ENCODE data around the gene CEMP1.

Gene CEMP1

GRCh38 chr16:2518823-2519710 is 12.1 kb downstream of the CEMP1 start:
- DNase-seq, result no peak

DNA sequence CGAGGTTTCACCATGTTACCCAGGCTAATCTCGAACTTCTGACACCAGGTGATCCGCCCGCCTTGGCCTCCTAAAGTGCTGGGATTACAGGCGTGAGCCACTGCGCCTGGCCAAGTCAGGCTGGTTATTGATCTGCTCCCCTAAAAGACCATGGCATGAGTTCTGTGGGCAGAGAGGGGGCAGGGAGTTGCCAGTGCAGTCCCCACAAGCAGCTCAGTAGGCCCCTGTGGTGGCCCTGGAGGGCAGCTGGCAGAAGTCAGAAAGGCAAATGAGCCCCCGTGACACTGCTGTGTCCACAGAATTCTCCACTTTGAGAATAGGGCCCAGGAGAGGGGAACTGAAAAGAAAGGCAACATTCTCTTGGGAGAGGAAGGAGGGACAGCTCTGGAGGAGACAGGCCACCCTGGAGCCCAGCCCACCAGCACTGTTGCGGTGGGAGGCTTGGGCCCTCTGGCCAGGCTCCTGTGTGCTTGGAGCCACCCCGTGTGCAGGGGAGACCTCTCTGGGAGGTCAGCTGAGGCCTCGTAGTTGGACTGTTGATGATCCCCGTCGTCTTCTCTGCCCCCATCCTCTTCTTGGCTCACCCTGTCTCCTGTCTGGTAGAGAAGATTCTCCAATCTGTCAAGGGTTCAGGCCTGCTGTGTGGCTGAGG is 13.1 kb downstream of the CEMP1 start:
- no peak for DNase-seq

DNA sequence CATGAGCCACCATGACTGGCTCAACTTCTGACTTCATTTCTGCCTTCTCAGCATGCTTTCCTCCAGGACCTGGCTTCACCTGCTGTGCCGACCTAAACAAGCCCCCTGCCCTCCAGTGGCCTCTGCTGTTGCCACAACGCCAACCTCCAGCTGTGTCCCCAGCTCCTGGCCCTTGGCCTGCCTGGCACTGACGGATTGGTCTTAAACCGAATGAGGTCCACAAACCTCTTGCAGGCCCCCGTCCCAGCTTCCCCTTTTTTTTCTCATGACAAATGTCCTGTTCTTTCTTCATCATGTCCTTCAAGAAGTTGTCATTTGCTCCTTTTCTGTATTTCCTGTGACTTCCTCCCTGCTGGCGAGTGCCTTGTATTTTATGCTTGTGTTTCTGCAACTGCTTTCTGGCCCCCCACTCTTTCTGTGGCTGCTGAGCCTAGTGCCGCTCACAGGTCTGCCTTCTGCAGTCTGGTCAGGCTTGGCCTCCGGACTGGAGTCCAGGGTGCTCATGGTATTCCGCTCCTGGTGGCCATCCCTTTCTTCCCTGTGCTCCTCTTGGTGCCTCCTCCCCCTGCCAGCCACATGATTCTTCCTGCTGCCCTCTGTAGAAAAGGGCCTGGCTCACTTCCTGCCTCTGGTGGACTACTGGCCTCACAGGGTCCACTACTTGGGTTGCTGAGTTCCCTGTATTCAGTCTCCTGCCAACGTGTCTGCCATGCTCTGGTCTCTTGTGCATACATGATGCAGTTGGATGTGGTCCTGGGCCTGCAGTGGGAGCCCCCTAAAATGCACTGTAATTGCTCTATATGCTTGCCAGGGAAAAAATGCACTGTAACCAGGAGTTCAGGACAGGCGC is 14.6 kb downstream of the CEMP1 start:
- DNase-seq, result no peak

- no peak for DNase-seq
These were observed 15.9 kb downstream of the CEMP1 start for GRCh38 chr16:2515180-2515851.

DNA sequence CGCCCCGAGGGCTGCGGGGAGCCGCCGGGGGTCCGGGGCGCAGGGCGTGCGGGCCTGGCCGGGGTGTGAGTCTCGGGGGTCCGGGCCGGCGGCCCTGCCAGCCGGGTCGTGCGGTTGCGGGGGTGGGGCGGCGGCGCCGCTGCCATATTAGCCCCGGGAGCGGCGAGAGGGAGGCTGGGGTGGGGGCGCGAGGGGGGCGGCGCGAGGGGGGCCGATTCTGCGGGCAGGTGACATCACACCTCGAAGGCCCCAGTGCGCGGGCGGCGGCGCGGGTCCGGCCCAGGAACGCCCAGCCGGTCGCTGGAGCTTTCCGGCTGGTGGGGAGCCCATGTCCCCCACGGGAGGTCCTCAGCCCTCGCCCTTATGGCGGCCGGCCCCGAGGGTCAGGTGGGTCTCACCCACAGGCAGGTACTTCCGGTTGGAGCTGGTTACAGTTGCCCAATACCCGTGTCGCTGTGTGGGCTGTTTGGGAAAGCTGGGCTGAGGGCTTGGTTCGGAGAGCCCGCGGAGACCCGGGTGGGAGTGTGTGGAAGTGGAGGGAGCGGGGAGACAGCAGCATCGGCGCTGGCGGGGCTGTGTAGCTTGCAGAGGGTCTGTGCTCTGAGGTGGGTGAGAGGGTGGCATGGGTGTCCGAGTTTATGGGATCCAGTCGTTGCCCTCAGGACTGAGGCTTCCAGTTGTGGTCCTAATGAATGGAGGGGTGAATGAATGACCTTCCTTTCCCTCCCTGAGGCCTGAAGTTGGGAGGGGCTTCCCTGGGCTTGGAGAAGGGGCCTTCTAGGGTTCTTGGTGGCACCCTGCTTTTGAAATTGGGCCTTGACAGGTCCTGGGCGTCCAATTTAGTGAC is 16.7 kb downstream of the CEMP1 start:
- peak; percentile 56 for DNase-seq

DNA sequence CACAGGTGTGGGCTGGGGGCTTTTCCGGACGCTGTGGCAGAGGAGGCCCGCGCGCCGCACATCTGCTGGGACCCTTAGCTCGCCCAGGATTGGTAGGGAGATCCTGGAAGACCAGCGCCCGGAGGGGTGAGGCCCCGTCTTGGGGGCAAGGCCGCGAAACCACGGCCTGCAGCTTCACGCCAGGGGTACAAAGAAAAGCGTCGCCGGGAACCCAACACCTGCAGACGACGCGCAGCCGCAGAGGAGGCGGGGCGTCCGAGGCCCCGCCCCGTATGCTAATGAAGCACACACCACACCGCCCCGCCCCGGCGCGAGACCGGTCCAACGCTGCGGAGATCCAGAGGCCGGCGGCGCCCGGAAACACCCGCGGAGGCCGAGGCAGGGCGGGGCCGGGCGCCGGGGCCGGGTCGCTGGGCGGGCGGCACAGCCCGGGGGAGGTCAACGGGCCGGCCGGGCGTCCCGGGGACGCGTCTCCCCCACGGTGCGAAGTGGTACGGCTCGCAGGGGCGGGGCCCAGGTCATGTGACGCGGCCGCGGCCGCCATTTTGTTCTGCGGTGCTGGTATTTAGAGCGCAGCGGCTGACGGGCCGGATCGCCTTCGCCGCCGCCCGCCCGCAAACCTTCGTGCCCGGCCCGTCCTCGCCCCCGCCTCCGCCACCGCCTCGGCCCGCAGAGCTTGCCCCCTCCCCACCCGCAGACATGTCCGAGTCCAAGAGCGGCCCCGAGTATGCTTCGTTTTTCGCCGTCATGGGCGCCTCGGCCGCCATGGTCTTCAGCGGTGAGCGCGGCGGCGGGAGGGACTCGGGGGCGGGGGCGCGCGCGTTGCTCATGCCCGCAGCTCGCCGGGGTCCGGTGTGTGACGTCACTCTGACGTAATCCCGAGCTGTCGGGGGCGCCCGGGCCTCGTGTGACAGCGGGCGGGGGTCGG is 17.5 kb downstream of the CEMP1 start, which contains the start of gene ATP6V0C:
Gene ATP6V0C, plus strand, starts transcription at position 548 of the 928 bp plus-strand sequence. Its CDS starts 152 bp downstream, at position 700.
- DNase-seq, result peak; percentile 97

DNA sequence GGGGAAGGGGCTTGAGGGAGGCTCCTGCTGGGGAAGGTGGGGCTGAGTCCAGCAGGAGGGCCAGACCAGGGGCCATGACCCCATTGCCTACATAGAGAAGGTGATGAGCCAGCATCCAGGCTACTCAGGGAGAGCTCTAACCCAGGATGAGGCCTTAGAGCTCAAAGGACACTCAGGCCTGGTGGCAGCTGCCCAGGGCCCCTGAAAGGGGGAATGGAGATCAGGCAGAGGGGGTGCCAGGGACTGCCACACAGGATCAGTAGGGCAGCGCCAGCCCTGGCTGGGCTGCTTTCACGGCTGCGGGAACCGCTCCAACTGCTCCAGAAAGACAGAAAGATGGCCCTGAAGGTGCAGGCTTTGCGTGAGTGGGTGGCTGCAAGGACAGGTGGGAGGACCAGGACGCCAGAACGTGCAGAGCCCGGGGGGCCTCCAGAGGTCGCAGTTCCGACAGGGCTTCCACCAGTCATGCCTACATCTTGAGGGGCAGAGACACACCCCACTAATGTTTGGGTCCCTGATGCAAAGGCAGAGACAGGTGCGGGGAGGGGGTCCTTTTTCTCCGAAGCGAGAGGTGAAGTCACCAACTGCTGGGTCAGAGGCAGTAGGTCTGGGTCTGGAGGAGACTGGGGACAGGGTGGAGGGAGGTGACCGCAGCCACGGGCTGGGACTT is 18.3 kb downstream of the CEMP1 start:
- peak; percentile 63 for DNase-seq

DNA sequence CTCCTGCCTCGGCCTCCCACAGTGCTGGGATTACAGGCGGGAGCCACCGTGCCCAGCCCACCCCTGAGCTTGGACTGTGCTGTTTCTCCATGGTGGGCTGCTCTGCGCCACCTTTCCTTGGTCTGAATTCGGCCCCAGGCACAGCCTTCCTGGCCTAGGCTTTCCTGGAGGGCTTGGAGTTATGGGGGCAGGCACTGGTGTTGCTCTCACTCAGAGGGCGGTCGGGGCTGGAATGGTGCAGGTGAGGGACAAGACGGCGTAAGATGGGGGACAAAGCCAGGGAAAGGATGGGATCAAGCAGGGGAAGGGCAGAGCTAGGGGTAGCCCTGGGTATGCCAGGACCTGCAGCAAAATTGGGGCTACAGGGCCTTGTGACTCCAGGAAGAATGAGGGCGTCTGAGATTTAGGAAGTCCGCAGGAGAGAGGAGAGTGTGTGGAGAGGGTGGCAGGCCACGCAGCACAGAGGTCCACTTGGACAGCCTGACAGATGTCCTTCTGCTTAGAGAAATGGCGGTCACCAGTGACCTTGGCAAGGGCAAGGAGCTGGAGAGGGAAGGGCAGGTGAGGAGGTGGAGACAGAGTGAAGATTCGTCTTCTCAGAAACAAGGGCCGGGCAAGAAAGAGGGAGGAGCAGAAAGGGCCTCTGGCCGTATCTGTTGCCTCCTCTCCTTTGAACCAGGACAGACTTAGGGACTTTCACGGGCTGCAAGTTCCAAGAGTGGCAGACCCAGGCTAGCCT is 19.0 kb downstream of the CEMP1 start:
- DNase-seq, result no peak

GRCh38 chr16:2511128-2511800 is 19.9 kb downstream of the CEMP1 start:
- DNase-seq, result peak; percentile 19

DNA sequence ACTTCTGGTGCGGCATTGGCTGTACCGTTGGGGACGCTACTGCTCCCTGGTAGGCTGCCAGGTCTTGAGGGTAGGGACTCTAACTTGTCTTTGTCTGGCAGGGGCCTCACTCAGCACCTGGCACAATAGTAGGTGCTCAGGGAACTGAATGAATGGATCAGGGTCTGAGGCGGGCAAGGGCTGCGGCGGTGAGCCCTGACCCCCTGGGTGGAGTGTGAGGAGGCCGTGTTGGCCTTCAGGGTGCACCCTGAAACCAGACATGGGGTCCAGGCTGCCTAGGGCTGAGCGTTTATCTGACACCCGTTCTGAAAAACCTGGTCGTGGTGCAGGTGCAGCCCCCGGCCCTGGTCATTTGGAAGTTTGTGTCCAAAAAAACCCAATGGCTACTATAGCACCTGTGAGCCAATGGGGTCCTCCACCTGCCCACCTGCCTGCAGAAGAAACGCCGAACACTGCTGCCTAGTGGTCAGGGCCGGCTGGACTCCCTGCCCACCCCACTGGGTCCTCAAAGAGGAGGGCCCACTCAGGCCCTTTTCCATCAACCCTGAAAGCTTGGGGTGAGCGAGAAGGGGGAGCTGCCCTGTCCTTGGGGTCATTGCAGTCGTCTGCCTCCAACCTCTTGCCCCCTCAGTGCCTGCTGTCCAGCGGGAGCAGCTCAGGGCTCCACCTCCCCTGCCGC is 22.3 kb downstream of the CEMP1 start:
- DNase-seq, result no peak

DNA sequence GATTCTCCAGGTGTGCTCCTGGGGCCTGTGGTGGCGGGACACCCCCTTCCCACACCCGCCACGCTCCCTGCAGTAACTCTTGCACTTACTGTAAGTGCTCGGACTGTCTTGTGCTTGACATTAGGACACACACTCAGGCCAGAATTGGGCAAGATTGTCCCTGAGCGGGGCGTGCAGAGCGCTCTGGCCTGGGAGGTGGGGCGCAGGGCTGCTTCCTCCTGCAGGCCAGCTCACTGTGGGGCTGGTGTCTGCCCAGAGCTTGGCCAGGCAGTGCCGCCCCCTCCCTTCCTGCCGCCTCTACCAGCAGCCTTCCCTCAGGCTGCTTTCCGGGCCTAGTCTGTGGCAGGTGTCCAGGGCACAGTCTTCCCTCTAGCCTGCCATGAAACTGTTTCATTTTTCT is 23.5 kb downstream of the CEMP1 start:
- DNase-seq, result no peak

DNA sequence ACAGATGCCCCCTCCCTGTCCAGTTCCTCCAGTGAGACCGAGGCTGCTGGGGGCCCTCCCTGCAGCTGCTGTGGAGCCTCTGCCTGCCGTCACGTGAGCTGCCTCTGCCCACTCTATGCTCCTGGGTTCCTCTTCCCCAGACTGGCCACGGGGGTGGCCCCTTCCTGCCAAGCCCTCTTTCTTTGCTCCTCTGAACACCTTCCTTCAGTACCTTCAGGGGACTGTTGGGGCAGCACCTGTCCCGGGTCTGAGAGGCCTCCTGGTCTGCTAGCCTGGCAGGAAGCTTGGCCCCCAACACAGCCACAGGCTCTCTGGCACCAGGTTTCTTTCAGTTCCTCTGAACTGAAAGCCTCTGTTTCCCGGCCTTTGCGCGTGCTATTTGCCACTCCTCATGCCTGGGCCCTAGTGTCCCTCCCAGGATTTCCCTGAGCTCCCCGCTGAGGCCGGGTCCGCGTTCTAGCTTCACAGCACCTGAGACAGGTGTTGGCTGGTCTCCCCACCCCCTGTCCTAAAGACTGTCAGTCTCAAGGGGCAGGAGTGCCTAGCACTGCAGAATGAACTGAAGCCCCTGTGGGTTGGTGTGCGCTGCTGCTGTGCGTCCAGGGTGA is 24.1 kb downstream of the CEMP1 start:
- no peak for DNase-seq

GRCh38 chr16:2505695-2506094 is 25.5 kb downstream of the CEMP1 start:
- DNase-seq, result no peak

- no peak for DNase-seq
These were observed 29.0 kb downstream of the CEMP1 start for GRCh38 chr16:2501946-2502895.

- DNase-seq, result peak; percentile 85
These were observed 30.1 kb downstream of the CEMP1 start for GRCh38 chr16:2500918-2501750.

Measured in NCI-H69 (cell line).